Right lobe of liver (tissue), 4 donors: ENCODE data around the gene MTREX.

ENCODE experiments used
- CTCF ChIP-seq, 4 donors: fragments of 200-600 bp in 3 of 4; fragments of 450-650 bp in 1 of 4; IDR thresholded peaks; one replicate each; pipeline versions ENCODE4 v1.5.1 to v1.8.0; 2016 to 2022; ENCODE audit warnings: antibody characterized with exemption in 4 of 4, mild to moderate bottlenecking in 2 of 4
- POLR2A ChIP-seq: fragments of 450-650 bp; IDR thresholded peaks from one replicate; pipeline ENCODE4 v1.6.1; 2017; ENCODE audit warnings: antibody characterized with exemption, mild to moderate bottlenecking
- donor health status: DM: no; HTN: no; CAD: no.
- donor health status: DM: no; HTN: no; CAD: no.
- donor health status: DM: no; HTN: yes; CAD: no.

DNA sequence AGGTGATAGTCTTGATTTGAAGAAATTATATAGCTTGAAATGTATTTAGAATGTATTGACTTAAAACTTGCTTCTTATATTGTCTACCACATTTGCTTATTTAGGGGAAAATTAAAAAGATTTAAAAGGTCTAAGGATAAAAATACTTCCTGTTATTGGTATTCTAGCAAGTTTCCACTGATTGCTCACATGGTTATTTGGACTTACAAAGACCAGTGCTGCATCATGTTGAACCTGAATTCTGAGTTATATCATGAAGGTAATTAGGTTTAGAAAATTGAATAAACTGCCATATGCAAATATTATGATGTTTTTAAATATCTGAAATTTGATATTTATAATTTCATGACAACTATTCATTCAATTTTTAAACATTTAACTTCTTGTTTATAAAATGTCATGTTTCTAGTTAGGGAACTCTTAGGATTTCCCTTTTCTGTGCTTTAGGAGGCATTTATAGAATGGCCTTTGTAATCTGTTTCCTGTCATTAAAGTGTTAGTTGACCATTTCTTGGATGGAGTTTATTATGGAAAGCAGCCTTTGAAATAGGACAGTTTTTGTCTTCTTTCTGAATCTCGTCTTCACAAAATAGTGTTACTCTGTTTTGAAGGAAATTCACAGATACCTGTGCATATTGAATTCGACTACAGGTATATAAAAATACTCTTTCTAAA is 85.8 kb downstream of the MTREX start:
- TF ChIP-seq CTCF (IDR thresholded peaks at IDR 0.05): no peak
- TF ChIP-seq POLR2A: no peak
